ENCODE data around the gene RYK. TPM values are rescaled to one million over a fixed set of nuclear protein-coding genes. Genes with fewer than 3 reads are reported as not detected.
A peak's percentile ranks its signal among the peaks of the same experiment; 100 is the strongest.

RYK gene
- total RNA-seq, 1 donor from 2014 or later: 134 TPM

- Histone ChIP-seq H3K4me1 (no peaks in the 10 kb centered on the region), H3K9ac (no peak overlapping the region), H4K20me1 (ENCODE audit: low read depth) (no peaks in the 10 kb centered on the region), H3K79me2 (ENCODE audit: low read depth) (no peaks in the 10 kb centered on the region), H3K27ac (no peak overlapping the region), H3K4me3 (no peak overlapping the region), H3F3A (ENCODE audit: low read depth) (no peaks in the 10 kb centered on the region), H3K4me2 (no peak overlapping the region), H3K36me3 (peaks cover 5% of the 10 kb centered on the region), H2AFZ (replicated peaks) (no peak overlapping the region), H3K9me3 (ENCODE audit: low read depth) (no peaks in the 10 kb centered on the region), H3K27me3 (no peaks in the 10 kb centered on the region)
- Mint-ChIP-seq H3K27me3 (ENCODE audit: insufficient read depth, low read depth) (no peaks in the 10 kb centered on the region), H3K27ac (no peak overlapping the region), H3K4me1 (no peaks in the 10 kb centered on the region), H3K36me3 (peaks cover 41% of the 10 kb centered on the region), H3K4me3 (no peak overlapping the region), H3K9me3 (peaks cover 3% of the 10 kb centered on the region)
- DNase-seq (ENCODE audit: low spot score): peak; percentile 22
- TF ChIP-seq EZH2 (IDR thresholded peaks at IDR 0.05) (no peak), EZH2phosphoT487 (IDR thresholded peaks at IDR 0.05) (no peak), CTCF (IDR thresholded peaks at IDR 0.05) (peak; percentile 35)
Observed at GRCh38 chr3:134161898-134162615, 88.6 kb downstream of the RYK start.

- Histone ChIP-seq H3K4me3 (no peak overlapping the region), H3K9ac (no peak overlapping the region), H3K9me3 (ENCODE audit: low read depth) (no peaks in the 10 kb centered on the region), H2AFZ (replicated peaks) (no peak overlapping the region), H3K4me2 (no peak overlapping the region), H3K4me1 (no peaks in the 10 kb centered on the region), H4K20me1 (ENCODE audit: low read depth) (no peaks in the 10 kb centered on the region), H3K27me3 (no peaks in the 10 kb centered on the region), H3K27ac (no peak overlapping the region), H3F3A (ENCODE audit: low read depth) (no peaks in the 10 kb centered on the region), H3K79me2 (ENCODE audit: low read depth) (no peaks in the 10 kb centered on the region), H3K36me3 (peaks cover 10% of the 10 kb centered on the region)
- TF ChIP-seq EZH2 (IDR thresholded peaks at IDR 0.05) (no peak), CTCF (IDR thresholded peaks at IDR 0.05) (no peak), EZH2phosphoT487 (IDR thresholded peaks at IDR 0.05) (no peak)
- no peaks in the 10 kb centered on the region for H3K4me1 Mint-ChIP-seq
- H3K4me3 Mint-ChIP-seq: no peak overlapping the region
- H3K9me3 Mint-ChIP-seq: no peaks in the 10 kb centered on the region
- H3K27ac Mint-ChIP-seq: no peak overlapping the region
- peaks cover 42% of the 10 kb centered on the region for H3K36me3 Mint-ChIP-seq
- DNase-seq (ENCODE audit: low spot score): no peak
- peaks cover 2% of the 10 kb centered on the region for H3K27me3 Mint-ChIP-seq (ENCODE audit: insufficient read depth, low read depth)
Observed at GRCh38 chr3:134155446-134155845, 95.2 kb downstream of the RYK start.

- Histone ChIP-seq H4K20me1 (ENCODE audit: low read depth) (no peaks in the 10 kb centered on the region), H3K4me3 (no peak overlapping the region), H3K9ac (no peak overlapping the region), H3K79me2 (ENCODE audit: low read depth) (no peaks in the 10 kb centered on the region), H3K27ac (no peak overlapping the region), H3K36me3 (peaks cover 5% of the 10 kb centered on the region), H3K27me3 (no peaks in the 10 kb centered on the region), H2AFZ (replicated peaks) (no peak overlapping the region), H3K4me2 (no peak overlapping the region), H3K4me1 (no peaks in the 10 kb centered on the region), H3K9me3 (ENCODE audit: low read depth) (no peaks in the 10 kb centered on the region), H3F3A (ENCODE audit: low read depth) (no peaks in the 10 kb centered on the region)
- Mint-ChIP-seq H3K4me1 (no peaks in the 10 kb centered on the region), H3K4me3 (no peak overlapping the region), H3K36me3 (peaks cover 31% of the 10 kb centered on the region), H3K27ac (no peak overlapping the region), H3K9me3 (no peaks in the 10 kb centered on the region), H3K27me3 (ENCODE audit: insufficient read depth, low read depth) (peaks cover 2% of the 10 kb centered on the region)
- TF ChIP-seq EZH2phosphoT487 (IDR thresholded peaks at IDR 0.05): no peak
- TF ChIP-seq EZH2 (IDR thresholded peaks at IDR 0.05): no peak
- TF ChIP-seq CTCF (IDR thresholded peaks at IDR 0.05): no peak
- DNase-seq (ENCODE audit: low spot score): no peak
Observed at GRCh38 chr3:134153761-134154160, 96.9 kb downstream of the RYK start.
